NCI-H1092 treated with DMSO at 0.1 percent for 48 hours (cell line): ENCODE measurements around the gene ARHGAP15.

Source experiments
- DNase-seq: peaks from one replicate; lab custom pipeline; 2025; lab: John Stamatoyannopoulos, UW

The ARHGAP15 gene

DNA sequence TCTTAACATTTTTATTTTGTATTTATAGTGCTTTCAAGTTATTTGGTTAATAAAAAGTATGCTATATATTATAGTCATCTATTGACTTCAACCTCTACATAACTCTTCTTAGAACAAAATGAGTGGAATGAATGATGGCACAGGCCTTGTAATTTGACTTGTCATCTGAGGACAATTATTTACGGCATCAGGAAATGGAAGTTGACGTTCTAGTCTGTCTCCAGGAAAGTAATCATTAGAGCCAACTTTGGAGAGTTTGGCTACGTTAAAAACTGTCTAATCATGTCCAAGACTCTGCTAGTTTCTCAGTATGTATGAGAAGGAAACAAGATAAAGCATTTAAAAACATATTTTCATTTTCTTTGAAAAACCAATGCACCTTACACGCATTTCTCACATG, 353.6 kb downstream of the ARHGAP15 start:
- DNase-seq = no peak

DNA sequence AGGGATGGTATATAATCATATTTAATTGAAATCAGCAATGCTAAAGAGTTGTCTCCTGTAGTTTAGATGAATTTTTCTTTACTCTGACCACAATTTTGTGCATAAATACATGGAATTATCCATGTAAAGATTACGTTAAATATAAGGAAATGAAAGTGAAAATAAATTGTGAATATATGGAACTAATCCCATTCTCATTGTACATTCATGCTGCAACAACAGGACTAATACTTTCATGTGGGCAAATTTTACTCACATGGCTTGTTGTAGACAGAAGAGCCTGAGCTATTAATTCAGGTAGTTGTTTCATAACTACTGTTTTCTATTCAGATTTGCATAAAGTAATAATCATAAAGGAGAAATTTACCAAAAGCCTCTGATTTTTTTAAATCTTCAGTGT, 357.8 kb downstream of the ARHGAP15 start:
- DNase-seq = no peak

DNA sequence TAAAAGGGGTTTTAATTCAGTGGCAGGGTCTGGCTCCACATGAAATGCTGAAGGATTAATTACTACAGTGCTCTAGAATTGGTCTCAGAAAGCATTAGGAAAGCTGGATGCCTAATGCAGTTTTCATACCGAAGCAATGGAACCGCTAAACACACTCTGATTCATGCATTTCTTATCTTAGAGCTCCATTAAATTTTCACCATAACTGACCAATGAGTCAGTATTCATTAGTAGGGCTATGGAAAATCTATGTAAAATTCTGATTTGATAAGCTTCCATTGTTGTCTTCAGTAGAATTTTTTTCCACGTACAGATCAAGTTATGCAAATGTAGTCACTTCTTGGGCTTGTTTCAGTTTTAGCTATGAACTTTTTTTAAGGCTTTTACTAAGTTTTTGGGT, 359.9 kb downstream of the ARHGAP15 start:
- DNase-seq = no peak

DNA sequence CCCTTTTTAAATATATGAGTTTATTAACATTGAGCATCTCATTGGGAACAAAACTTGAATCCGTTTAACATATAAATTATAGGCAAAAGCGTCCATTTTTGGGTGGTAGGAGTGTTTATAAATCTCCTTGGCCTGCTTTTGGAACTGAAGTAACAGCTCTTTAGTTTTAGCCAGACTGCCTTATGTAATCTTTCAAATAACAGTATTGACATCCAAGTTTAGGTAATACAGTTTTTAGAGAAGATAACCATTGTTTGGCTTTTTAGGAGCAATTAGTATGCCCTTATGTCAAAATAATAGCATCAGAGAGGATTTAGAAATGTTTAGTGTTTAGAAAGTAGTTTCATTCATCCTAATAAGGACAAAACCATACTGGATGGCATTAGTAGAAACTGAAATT, 361.9 kb downstream of the ARHGAP15 start:
- DNase-seq = no peak

DNA sequence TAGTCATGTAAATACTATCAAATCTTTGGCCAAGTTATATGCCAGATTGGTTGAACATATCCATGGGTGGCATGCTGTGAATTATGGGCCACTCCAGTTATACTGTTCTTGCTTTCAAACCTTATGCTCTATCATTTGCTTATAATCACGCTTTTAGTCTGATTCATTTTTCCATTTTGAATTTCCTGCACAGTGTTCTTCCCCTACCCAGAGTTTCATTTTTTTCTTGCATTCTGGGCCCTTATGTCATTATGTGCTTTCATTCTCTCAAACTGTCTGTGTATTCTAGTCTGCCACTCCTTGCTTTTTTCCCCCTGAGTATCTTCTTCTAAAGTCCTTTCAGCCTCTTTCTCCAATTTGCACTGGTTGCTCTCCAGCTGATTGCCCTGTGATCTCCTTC, 364.1 kb downstream of the ARHGAP15 start:
- no peak for DNase-seq

DNA sequence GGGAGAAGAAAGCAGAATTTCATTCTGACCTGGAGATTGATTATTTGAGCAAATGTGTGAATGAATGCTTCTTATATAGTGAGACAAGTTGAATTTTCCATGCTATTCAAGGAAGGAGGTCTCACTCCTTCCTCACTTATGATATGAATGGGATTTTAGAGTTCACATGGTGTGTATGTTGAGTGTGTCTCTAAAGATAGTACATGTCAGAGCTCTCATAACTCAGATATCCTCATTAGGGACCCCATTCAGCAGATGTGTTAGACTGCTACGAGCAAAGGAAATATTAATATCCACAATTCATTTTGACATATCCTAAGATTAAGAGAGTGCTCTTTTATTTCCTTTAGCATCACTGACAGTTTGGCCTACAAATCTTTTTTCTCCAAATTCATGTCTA, 368.5 kb downstream of the ARHGAP15 start:
- DNase-seq = no peak

DNA sequence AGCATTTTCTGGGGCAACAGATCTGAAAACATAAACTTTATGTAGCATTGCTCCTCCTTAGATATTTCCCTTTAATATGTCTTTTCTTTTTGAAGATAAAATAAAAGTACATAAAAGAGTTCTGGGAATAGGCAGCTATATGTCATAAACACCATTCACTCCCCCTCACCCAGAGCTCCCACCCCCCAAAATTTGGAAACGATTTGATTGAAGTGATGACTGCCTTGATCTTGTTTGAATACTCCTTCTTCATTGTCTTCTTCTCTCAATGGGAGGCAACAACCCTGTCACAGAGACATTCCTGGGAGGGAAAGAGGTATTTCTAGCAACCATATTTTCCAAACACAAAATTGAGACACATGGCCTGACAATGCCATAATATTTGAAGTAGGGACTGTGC, 369.3 kb downstream of the ARHGAP15 start:
- DNase-seq = no peak

DNA sequence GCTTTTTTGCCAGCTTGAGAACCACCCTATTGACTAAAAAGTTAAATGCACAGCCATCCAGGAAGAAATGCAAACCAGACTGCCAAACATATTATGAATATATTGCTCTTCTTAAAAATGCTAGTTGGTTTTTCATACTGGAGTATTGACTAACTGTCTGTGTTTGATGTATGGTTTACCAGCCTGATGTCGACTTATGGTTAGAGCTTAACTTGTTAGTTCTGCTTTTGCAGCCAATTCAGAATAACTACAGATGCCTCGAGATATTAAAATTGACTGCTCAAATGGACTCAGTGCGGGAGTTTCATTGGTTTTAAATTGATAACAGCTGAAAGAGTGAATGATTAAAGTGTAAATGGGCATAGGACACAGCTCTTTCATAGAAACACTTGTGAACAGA, 369.8 kb downstream of the ARHGAP15 start:
- no peak for DNase-seq

DNA sequence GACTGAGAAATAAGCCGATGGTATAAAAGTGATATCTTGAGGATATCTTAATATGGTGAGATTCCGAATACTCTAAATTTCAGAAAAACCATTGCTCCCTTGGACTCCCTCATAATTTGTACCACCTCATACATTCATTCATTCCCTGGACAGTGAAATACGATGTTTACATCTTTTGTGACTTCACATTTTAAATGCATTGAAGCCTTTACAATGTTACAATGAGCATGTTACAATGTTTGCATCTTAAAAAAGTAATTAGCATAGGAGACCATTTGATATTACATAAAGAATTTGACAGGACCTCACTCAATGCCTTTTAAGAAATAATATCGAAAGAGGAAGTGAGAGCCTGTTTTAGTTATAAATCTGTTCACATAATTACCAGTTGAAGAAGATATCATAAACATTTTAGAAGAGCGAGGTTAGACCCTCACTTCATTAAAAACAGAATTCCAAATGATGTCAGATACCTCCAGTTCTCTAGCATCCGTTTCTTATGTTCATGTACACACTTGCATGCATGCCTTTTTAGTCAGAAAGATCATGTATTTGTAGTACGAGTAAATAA, 372.0 kb downstream of the ARHGAP15 start:
- DNase-seq = no peak

DNA sequence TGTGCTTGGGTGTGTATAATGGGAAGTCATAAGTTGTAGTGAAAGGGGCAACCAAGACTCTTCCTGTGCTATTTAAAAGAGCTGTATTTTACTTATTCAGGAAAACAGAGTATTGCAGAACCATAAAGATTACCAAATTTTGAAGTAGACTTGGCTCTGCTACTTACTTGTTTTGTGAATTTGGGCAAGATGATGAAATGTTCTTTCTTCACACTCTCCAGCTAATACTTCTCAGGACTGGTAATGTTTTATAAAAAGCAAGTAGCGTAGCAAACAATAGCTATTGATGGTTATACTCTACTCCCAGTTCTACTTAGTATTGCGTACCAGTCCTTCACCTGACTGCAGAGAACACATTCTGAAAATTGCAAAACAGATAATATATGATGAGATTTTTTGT, 374.1 kb downstream of the ARHGAP15 start:
- DNase-seq = no peak

DNA sequence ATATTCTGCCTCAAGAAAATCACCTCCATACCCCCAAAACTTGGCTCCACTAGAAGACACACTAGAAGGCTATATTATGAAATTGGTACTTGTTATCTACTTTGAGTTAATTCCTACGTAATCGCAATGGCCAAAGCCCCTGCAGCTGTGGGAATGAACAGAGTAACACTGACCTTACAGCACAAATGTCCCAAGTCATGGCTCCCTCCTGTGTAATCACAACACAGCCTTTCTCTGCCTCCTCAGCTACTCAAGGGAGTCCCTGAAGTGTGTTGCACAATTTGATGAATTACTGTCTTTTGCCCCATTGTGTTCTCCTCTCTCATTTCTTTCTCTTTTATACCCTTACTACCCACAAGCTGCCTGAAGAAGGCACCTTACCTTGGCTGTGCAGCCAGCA, 375.2 kb downstream of the ARHGAP15 start:
- no peak for DNase-seq

DNA sequence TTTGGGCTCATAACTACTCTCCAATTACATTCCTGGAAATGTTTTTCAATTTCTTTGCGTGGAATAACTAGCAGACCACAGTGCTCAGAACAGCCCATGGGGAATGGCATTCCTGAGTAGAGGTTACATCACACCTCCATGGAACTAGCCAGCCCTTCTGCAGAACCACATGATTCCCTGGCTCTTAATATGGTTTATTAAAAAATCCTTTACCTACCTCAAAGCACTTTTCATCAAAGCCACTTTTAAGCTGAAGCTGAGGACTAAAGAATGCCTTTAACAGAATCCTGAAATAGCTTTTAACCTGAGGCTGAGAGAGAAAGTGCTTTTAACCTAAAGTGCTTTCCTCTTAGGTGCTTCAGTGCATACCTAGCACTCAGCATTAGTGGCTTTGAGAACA, 376.3 kb downstream of the ARHGAP15 start:
- no peak for DNase-seq

DNA sequence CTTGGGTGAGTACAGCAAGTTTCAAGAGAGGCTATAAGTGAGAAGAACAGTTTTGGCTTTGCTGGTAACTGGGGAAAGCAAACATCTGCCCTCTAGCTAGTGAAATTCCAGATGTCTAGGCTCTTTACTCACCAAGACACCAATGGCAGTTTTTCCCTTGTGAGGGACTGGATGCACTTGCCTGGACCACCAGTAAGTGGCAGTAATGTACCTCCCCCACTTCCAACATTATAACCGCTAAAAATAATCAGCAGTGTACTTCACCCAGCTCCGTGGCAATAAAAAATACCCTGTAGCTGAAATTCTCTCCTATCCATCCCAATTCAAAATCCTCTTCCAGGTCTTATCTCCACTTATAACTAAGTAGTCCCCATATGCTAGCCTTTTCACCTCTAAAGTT, 383.9 kb downstream of the ARHGAP15 start:
- peak; percentile 33 for DNase-seq

DNA sequence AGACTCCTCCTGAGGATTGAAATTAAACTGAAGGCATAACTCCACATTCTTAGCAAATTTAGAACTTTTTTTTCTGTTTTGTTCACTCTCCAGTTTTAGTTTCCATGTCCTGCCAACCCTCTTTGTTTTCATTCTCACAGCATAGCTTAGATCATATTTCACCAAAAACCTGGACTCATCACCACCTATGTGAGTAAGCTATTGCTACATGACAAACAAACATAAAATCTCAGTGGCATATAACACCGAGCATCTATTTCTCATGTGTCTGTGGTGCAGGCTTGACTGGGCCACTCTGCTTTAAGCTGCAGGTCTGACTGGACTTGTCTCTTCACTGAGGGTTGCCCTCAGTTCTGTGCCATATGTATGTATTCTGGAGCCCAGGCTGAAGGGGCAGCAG, 385.2 kb downstream of the ARHGAP15 start:
- no peak for DNase-seq

DNA sequence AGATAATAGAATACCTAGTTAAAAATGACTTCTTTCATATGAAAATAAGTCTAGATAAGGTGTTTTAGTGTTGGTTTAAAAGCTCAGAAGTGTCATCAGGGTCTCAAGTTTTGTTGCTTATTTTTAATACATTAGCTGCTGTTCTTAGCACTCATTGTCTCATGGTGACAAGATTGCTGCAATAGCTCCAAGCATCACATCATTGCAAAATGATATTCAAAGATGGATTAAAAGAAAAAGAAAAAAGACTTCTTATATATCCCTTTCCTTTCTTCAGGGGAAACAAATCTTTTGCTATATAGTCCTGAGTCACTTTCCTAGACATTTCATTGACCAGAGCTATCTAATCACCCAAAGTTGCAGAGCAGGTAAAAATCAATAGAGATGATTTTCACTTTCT, 386.1 kb downstream of the ARHGAP15 start:
- no peak for DNase-seq

DNA sequence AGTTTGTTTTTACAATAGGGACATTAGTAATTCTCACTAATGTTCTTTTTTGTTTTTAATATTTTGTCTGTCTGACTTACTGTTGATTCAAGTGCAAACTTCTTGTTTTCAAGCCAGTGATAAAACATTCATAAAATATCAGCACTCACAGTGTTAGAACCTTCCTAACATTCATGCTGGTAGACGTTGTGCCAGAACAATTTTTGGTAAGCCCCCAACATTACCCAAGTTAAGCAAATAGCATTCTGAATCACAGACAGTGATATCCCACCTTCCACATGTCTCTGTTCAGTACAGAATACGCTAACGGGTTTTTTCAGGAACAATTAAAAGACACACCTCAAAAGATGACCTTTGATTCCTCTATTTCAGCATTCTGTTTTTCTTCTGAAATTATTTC, 390.3 kb downstream of the ARHGAP15 start:
- no peak for DNase-seq

DNA sequence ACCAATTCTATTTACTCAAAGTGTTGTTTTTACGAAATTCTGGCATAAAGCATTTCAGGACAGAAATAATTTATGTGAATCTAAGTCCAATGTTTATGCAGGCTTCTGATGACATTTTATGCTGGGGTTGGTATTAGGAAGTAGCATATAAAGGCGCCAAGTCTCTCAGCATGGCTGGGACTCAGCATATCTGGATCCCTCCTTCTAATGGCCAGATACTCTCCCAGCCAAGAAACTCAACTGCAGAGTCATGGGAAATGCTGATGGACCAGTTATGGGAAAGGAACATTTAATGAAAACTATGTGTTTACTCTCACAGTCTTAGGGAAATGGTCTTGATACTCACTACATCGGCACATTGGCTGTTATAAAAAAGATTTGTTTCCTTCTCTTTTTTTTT, 392.2 kb downstream of the ARHGAP15 start:
- no peak for DNase-seq

DNA sequence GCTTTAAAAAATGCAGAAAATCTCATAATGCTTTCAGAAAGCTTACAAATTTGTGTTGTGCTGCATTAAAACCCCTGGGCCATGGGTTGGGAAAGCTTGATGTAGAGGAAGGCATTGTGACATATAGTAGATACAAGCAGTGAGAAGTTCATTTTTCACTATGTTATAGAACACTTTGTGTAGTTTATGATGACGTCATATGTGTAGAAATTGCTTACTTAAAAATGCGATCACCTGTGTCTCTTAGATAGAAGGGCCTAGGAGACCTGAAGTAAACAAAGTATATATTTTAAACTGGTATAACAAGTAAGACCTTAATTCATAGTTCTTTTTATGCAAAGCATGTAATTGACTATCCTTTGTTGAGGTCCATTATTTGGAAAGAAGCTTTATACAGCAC, 393.5 kb downstream of the ARHGAP15 start:
- no peak for DNase-seq

DNA sequence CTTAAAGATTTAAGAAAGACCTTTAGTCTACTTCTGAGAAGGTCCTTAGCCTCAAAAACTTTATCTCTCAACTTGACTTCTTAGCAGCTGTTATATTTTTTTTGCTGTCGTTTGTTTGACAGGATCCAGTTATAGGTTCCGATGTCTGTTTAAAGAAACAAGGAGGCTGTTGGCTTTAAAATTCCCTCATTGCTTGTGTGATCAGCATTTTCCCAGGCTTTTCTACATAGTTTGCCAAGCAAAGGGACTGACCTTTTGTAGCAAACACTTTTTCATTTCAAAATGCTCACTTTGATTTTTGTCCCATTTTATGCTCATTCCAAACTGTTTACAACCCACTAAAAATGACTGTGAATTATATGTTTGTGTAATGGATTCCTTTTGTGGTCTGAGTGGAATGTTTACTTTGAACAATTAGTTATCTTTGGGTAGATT, 394.9 kb downstream of the ARHGAP15 start:
- DNase-seq = no peak

DNA sequence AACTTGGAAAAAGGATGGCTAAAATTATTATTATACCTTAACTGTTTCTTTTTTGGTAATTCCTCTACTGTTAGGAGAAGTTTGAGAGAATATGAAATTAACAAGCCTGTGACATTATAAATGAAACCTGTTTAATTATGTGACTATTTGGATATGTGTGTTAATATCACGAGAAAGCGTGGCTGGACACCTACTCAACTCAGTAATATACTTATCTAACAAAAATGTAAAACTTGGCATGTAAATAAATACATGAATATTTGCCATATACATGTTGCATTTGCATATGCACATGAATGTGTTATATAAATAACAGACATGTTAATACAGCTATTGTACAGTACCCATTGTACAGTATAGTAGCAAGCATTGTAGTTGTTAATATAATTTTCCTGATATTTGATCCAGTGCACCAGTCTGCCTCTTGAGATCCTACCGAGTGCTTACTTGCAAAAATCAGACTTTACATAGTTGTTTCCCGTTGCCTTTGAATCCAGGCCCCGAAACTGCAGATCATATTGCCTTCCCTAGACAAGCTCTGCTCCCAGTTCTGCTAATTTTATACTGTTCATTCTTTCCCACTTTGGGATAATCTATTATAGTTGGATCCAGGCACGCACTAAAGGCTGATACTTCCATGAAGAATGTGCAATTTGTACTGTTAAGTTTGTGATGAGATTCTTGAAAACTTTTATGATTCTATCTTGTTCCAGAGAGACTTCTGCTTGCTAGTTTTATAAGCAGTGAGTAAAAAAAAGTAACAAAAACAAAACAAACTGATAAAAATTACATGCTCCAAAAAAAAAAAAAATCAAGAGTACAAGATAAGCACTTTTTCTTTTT, 395.6 kb downstream of the ARHGAP15 start:
- DNase-seq = no peak

DNA sequence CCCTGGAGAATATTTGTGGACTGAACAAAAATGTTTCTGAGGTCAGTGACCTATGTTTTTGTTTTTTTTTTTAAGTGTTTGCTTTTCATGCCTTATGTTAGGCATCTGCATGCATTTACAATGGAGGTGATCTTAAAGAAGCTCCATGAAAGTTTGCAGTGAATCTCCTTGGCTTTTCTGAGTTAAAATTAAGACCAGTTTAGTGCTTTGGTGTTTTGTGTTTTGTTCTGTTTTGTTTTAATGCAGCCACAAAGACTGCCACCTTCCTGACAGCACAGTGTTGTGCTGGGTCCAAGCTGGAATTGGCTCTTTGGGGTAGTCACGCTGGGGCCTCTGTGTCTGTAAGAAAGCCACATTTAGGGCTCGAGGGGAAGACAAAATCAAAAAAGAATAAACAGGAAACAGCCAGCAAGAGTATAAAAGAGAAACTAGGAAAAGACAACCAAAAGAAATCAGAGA, 396.2 kb downstream of the ARHGAP15 start:
- DNase-seq = no peak

DNA sequence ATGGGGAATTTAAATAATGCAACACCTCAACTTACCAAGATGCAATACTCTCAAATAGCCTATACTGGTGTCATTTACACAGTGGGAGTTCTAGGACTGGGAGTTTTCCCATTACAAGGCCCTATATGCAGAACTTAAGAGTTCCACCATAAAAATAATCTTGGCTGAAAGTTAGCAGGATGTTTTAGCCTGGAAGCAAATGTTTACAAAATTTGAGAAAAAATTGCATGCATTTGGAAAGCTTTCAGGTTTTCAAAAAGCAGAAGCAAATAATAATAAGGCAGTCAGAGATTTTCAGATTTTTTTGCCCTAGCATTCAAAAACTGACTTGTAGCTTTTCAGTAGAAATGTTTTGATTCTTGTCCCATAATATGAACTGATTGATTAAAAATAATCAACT, 397.3 kb downstream of the ARHGAP15 start:
- DNase-seq = no peak

DNA sequence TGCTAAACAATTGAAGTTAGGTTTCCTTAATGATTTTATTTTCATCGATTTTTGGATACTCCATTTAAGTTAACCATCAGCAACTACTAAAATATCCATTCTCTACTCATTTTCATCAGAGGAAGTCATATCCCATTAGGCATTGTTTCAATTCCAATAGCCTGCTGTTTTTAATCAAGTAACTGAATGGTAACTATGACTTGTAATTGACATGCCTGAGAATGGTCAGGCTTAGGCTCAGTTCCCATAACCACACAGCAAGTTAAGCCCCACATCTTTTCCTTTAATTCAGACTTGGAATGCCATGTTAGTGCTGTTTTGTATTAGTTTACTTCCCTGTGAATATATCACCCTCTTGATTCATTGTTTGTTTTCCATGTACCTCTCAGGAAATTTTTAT, 398.8 kb downstream of the ARHGAP15 start:
- DNase-seq = no peak
